ENCODE measurements around the gene ROR2.

DNA sequence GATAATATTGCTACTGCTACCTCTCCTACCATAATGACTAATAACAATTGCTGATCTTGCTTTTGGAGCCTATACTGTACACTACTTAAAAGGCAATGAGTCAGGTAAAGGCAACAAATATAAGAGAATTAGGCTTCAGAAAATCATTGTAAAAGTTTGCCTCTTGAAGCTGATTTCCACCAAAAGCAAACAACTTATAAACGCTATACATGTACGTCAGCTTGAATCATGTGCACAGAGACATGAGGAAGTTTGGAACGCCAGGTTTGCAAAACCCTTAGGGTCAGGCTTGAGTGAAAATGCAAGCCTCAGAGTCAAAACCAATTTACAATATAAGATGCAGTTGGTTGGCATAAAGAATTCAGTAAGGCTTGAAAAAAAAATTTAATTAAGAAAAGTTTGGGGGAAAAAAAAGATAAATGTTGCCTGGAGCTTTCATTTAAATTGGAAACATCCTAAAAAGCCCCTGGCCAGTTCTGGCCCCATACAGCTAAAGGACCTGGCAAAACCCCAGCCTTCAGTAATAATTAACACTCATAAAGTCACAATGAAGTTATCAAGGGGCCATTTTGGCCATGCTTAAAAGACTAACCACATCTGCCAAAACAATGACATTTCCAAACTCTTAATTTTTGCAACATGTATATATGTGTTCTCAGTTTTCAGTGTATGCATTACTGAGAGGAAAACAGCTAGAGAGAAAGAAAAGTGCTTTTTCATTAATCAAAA is 345.4 kb downstream of the ROR2 start:
- TF ChIP-seq POLR2AphosphoS5 (IDR thresholded peaks at IDR 0.05; ENCODE audit: low read depth, low read length): no peak
- TF ChIP-seq SPI1 (IDR thresholded peaks at IDR 0.05; ENCODE audit: low read depth, low read length): no peak
- TF ChIP-seq POLR2A (IDR thresholded peaks at IDR 0.05; ENCODE audit: low read depth, low read length): no peak
- TF ChIP-seq TAF1 (IDR thresholded peaks at IDR 0.05; ENCODE audit: low read depth, low read length): no peak
